GM19240 (cell line): Measurements from ENCODE around the gene MLH3.

Experiments
- DNase-seq: peaks from one replicate; pipeline ENCODE4 v3.0.0; 2011; ENCODE audit warnings: low spot score; ENCODE audit not compliant: insufficient read length

The MLH3 gene

GRCh38 chr14:74968811-74969210 is 82.5 kb downstream of the MLH3 start:
- DNase-seq: no peak

- DNase-seq: no peak
These were observed 85.6 kb downstream of the MLH3 start for GRCh38 chr14:74965486-74966153.

GRCh38 chr14:74964787-74965485 is 86.3 kb downstream of the MLH3 start:
- DNase-seq: no peak
